Body of pancreas (tissue), 4 donors: ENCODE data around the gene CXCL10.

Experiments used
- POLR2A ChIP-seq, 3 donors: fragments of 450-650 bp; IDR thresholded peaks; one replicate each; pipeline ENCODE4 v1.6.1; 2016; ENCODE audit warnings: antibody characterized with exemption in 3 of 3, mild to moderate bottlenecking in 2 of 3
- TF ChIP-seq, protein P1 (sequence below), 7 experiments: fragments of 450-650 bp in 4 of 7; fragments of 200-600 bp in 3 of 7; sonication (generic) in 3 of 7; IDR thresholded peaks; one replicate each; pipeline ENCODE4 v1.5.1; 2016 to 2019; ENCODE audit warnings: antibody characterized with exemption in 7 of 7

DNA sequence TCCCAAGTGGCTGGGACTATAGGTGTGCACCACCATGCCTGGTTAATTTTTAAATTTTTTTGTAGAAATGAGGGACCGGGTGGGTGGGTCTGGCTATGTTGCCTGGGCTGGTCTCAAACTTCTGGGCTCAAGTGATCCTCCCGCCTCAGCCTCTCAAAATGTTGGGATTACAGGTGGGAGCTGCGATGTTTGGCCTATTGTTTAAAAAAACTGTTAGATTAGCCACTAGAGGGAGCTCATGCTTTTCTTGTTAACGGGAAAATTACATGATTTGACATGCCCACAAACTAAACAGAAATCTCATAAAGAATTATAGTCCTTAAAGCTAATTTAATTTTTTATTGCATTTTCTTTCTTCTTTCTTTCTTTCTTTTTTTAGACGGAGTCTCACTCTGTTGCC is 27.6 kb downstream of the CXCL10 start:
- TF ChIP-seq, protein P1, sequence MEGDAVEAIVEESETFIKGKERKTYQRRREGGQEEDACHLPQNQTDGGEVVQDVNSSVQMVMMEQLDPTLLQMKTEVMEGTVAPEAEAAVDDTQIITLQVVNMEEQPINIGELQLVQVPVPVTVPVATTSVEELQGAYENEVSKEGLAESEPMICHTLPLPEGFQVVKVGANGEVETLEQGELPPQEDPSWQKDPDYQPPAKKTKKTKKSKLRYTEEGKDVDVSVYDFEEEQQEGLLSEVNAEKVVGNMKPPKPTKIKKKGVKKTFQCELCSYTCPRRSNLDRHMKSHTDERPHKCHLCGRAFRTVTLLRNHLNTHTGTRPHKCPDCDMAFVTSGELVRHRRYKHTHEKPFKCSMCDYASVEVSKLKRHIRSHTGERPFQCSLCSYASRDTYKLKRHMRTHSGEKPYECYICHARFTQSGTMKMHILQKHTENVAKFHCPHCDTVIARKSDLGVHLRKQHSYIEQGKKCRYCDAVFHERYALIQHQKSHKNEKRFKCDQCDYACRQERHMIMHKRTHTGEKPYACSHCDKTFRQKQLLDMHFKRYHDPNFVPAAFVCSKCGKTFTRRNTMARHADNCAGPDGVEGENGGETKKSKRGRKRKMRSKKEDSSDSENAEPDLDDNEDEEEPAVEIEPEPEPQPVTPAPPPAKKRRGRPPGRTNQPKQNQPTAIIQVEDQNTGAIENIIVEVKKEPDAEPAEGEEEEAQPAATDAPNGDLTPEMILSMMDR (IDR thresholded peaks at IDR 0.05): peak; percentile 52 to 83 (median 74)
- no peak for TF ChIP-seq POLR2A (IDR thresholded peaks at IDR 0.05)
